Fibroblast of upper back skin (primary cell): ENCODE results near the gene CPE.
A peak's percentile ranks its signal among the peaks of the same experiment; 100 is the strongest.
"Not testable (repeated sequence)": the region's sequence is repeated elsewhere in the genome, so short reads cannot be mapped to it uniquely, and the experiment has no call there.

Experiments used
- DNase-seq: peaks from one replicate; pipeline ENCODE4 v3.0.0-alpha.2; 2013

CPE gene

DNA sequence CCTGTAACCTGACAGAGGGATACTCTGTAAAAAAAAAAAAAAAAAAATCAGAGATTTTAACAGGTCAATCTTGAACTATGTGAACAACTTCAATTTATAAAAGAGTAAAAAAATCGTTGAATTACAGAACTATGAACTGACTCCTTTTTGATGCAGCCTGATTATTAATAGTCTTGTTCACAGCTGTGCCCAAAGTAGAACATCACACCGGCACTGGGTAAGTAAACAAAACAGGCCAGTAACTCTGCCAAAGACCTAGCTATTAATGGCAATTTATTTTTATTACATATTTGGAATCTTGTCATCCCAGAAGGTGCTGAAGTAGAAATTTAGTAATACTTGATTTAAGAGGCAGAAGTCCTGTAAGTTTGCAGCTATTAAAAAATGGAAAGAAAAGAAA is 31.4 kb downstream of the CPE start:
- DNase-seq = no peak

DNA sequence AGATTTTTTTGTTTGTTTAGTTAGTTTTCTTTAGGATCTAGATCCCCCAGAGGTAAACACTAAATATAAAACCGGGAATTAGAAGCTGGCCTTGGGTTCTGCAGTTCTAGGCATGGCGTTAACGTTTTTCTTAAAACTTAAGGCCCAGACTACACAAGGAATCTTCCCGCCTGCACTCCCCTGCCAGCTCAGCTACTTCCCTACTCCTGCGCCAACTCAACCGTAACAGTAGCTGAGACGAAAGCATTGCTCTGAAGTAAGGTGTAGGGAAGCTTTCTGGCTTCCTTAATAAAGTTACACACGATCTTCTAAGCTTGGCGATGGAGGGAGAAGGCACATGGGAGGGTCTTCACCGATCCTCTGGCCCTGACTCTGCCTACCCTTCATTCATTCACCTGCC is 37.1 kb downstream of the CPE start:
- no peak for DNase-seq

- no peak for DNase-seq
These were observed 39.3 kb downstream of the CPE start for GRCh38 chr4:165418073-165418472.

GRCh38 chr4:165425629-165426028 is 46.8 kb downstream of the CPE start:
- DNase-seq = no peak

DNA sequence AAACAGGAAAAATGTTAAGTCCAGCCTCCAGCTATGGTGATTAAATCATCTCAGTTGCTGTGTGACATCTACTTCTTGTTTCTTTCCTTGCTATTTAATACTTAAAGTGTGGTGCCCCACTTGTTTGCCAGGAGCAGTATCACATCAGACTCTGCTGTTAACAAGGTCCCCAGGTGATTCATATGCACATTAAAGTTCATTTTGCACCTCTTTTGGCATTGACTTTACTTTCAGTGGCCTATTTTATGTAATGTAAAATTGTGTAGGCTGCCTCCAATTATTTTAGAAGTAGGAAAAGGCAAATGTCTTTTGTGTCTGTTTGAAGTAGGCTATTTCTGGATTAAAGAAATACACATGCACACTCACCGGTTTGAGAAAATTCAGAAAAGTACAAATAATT is 47.5 kb downstream of the CPE start:
- DNase-seq = no peak

GRCh38 chr4:165426823-165427222 is 48.0 kb downstream of the CPE start:
- DNase-seq = no peak

DNA sequence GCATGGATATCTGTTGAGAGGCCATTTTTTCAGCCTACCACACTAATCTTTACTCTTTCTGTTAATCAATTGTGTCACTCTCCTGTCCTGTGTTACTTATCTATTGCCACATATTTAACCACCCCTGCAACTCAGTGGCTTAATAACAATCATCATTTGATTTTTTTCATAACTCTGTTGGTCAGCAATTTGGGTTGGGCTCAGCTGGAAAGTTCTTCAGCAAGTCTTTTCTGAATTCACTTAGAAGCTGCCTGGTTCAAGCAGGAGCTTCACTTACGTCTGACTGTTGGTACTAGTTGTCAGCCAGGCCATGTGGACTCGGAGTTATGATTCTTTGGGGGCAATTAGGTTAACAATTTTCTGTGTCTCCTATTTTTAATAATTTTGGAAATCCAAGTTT is 50.1 kb downstream of the CPE start:
- DNase-seq = no peak

- DNase-seq = no peak
These were observed 54.7 kb downstream of the CPE start for GRCh38 chr4:165433529-165433928.

GRCh38 chr4:165437691-165438090 is 58.9 kb downstream of the CPE start:
- no peak for DNase-seq

DNA sequence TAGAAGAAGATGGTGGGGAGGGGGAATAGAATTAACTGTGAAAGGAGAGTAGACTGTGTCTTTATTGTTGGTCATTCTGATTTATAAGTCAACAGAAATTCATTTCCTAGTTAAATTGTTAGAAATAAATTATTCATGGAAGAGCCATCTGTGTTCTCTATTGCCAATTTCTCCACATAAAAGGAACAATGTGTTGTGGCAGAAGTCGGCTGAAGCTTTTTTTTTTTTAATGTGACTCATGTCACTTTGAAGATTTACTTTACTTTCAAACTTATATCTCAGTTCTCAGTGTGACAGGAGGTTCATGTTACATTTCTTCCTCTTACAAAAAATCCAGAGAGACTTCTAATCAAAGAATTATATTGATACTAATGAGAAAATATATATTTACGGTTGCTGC is 60.5 kb downstream of the CPE start:
- no peak for DNase-seq

DNA sequence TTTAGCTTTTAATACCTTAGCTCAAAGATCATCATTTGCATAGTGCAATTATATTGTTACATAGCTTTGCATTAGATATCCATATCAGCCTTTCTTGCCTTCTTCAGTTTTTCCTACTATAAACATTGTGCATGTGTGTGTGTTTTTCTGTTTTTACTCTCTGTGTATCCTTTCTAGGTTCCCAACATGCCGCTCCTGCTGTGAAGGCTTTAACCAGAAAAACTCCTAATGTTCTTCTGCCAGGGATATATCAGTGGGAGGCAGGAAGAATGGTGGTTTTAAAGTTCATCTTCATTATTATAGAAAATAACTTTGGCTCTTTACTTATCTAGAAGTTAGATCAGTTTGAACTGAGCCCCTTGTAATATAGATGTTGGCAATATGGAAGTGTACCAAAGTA is 61.2 kb downstream of the CPE start:
- peak; percentile 11 for DNase-seq

GRCh38 chr4:165440415-165441158 is 61.8 kb downstream of the CPE start:
- peak; percentile 88 for DNase-seq

- no peak for DNase-seq
These were observed 64.5 kb downstream of the CPE start for GRCh38 chr4:165443276-165443675.

GRCh38 chr4:165448700-165449099 is 69.9 kb downstream of the CPE start:
- no peak for DNase-seq

DNA sequence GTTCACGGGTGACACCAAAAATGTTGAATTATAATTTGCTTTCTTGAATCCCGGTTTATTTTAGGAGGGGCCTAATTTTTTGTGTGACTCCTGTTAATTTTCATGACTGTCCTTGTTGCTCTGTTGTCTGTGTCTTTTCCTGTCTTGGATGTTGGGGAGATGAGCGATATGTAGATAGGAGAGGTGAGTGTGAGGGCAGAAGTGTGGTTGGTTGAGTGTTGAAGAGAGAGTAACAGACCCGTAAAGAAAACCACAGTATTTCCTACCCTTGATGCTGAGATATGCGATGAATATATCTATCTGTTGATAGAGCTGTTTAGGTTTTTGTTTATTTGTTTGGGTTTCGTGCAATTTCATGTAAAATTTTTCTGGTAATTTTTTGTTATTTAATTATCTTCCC is 70.5 kb downstream of the CPE start:
- no peak for DNase-seq

DNA sequence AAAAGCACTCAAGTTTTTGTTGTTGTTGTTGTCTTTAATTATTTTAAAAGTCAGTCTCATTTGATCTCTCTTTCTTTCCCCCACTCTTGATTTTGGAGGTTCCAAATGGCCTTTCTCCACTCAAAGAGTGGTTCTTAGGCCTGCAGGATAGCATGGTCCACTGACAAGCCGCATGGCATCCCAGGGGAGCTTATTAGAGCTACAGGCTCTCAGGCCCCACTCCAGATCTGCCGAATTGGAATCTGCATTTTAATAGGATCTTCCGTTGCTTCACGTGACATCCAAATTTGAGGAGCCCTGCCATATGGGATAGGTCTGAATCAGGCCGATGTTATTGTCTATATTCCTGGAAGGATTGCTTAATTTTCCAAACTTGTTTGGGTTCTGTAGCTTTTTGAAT is 72.1 kb downstream of the CPE start:
- DNase-seq = no peak

DNA sequence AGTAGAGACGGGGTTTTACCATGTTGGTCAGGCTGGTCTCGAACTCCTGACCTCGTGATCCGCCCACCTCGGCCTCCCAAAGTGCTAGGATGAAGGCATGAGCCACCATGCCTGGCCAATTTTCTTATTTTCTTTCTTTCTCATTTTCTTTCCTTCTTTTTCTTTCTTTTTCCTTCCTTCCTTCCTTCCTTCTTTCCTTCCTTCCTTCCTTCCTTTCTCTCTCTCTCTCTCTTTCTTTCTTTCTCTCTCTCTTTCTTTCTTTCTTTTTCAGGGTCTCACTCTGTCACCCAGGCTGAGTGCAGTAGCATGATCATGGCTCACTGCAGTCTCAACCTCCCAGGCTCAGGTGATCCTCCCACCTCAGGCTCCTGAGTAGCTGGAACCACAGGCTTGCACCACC is 74.3 kb downstream of the CPE start:
- DNase-seq = not testable (repeated sequence)

DNA sequence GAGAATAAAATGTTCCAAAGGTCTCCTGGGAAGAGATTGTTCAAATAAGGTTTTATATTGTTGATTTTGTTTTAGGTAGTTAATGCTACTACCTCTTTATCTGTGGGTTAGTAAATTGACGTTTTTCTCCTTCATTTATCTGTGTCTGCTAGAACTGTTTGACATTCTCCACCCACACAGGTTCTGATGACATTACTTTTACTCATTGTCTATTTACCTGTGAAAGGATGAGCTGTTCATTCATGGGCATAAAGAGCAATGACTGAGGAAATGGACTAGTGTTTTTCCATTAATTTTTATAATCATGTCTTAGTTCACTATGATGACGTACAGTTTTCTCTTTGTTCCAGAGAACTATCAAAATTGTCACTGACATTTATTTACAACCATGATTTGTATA is 75.6 kb downstream of the CPE start:
- DNase-seq = no peak

GRCh38 chr4:165457793-165458192 is 79.0 kb downstream of the CPE start:
- no peak for DNase-seq

DNA sequence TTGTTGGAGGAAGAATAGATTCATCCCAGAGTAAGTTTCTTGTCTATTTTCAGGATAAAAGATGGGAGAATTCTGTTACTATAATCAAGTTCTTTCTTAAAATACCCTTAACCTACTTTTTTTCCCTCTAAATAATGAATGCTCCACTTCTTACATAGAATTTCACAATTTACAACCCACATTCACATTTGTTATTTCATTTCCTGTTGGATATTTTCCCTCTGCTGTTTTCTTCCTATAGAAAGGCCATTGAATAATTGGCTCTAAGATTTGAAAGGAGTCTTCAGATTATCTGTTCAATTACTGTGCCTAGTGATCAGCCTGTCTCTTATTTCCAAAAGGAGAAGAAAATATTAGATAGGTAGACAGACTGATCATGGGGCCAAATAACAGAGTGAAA is 79.7 kb downstream of the CPE start:
- no peak for DNase-seq

GRCh38 chr4:165461159-165461821 is 82.5 kb downstream of the CPE start:
- DNase-seq = peak; percentile 96

GRCh38 chr4:165462009-165462408 is 83.2 kb downstream of the CPE start:
- no peak for DNase-seq

DNA sequence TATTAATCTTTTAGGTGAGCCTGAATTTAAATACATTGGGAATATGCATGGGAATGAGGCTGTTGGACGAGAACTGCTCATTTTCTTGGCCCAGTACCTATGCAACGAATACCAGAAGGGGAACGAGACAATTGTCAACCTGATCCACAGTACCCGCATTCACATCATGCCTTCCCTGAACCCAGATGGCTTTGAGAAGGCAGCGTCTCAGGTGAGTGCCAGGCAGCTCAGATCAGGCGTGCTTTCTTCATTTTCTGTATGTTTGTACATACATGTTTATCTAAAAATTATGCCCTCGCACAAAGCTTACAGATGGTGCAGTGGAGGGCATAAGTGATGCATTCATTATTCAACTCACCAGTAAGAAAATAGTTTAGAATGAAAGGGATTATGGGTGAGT is 85.6 kb downstream of the CPE start:
- DNase-seq = no peak

DNA sequence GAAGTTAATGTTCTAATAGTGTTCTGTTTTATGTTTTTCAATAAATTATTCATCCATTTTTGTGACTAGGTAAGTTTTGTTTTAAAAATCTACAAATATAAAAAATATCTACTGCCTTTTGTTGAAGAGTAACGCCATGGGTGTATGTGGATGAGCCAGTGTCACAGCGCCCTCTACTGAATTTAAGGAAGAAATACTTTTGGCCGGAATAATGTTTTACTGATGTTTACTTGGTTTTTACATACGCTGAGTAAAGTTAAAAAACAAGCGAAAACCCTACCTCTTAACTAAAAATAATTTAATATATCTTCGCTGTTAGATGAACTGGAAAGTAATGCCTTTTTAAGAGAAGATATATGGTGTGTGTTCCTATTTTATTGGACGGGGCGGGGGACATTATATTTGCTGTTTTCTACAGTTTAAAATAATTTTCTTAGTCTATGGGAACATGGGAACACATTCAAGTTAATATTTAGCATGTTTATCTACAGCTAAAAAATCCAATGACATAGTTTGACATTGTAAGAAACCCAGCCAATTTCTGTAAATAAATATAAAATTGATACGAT is 86.1 kb downstream of the CPE start:
- peak; percentile 47 for DNase-seq

DNA sequence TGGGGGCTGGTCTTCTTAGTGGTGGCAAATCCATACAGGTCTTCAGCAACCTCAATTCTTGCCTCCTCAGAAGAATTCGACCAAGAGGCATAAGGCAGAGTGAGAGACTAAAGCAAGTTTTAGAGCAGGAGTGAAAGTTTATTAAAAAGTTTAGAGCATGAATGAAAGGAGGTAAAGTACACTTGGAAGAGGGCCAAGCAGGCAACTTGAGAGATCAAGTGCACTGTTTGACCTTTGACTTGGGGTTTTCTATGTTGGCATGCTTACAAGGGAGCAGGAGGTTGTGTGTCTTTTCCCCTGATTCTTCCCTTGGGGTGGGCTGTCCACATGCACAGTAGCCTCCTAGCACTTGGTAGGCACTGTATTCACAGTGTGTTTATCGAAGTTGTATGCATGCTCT is 91.2 kb downstream of the CPE start:
- DNase-seq = no peak
